Lung (tissue), 12 donors: Measurements from ENCODE around the gene NUP210. TPM values are rescaled to one million over a fixed set of nuclear protein-coding genes. Genes with fewer than 3 reads are reported as not detected.

ENCODE experiments used
- ATAC-seq: fragments of 200-7000 bp; cut with Tn5 transposase; one replicate; pipeline ENCODE4 v1.9.1; 2020; ENCODE audit warnings: moderate number of reproducible peaks; ENCODE audit not compliant: insufficient read depth, low FRiP score
- DNase-seq, 3 donors: peaks; one replicate each; pipeline ENCODE4 v3.0.0-alpha.2; 2013 to 2017
- H3K27ac ChIP-seq, 2 donors: one replicate each; pipeline ENCODE4 v1.5.1; 2013; ENCODE audit warnings: mild to moderate bottlenecking in 2 of 2, moderate library complexity in 2 of 2, control low read depth in 1 of 2, inconsistent platforms in 1 of 2, low read depth in 1 of 2, low read length in 1 of 2
- H3K27me3 ChIP-seq, 3 donors: one replicate each; pipeline ENCODE4 v1.5.1; 2013; ENCODE audit warnings: low read length in 2 of 3; ENCODE audit not compliant: control insufficient read depth in 3 of 3, insufficient read depth in 3 of 3
- H3K36me3 ChIP-seq, 4 donors: one replicate each; pipeline ENCODE4 v1.5.1; 2013; ENCODE audit warnings: low read length in 4 of 4, mild to moderate bottlenecking in 1 of 4, moderate library complexity in 1 of 4; ENCODE audit not compliant: control insufficient read depth in 4 of 4, insufficient read depth in 4 of 4
- H3K4me1 ChIP-seq, 5 donors: one replicate each; pipeline ENCODE4 v1.5.1; 2013; ENCODE audit warnings: low read length in 5 of 5, mild to moderate bottlenecking in 2 of 5, moderate library complexity in 1 of 5; ENCODE audit not compliant: control insufficient read depth in 5 of 5, insufficient read depth in 5 of 5
- H3K4me3 ChIP-seq: one replicate; pipeline ENCODE4 v1.5.1; 2013; ENCODE audit warnings: mild to moderate bottlenecking, control low read depth, moderate library complexity
- H3K9ac ChIP-seq, 2 donors: one replicate each; pipeline ENCODE4 v1.5.1; 2013; ENCODE audit warnings: low read length in 2 of 2, control low read depth in 1 of 2; ENCODE audit not compliant: insufficient read depth in 1 of 2
- H3K9me3 ChIP-seq, 4 donors: one replicate each; pipeline ENCODE4 v1.5.1; 2013; ENCODE audit warnings: low read length in 3 of 4, mild to moderate bottlenecking in 1 of 4, moderate library complexity in 1 of 4; ENCODE audit not compliant: control insufficient read depth in 4 of 4, insufficient read depth in 3 of 4
- WGBS, 2 donors: extraction: QIAGEN DNeasy Blood & Tissue Kit; methylation state at CpG; one replicate each; pipeline ENCODE4 v1.1.7; 2013; 5-methylcytosine and 5-hydroxymethylcytosine counted together
- polyA plus RNA-seq, 2 donors: library from polyadenylated mRNA; stranded (reverse); fragments of 200-250 nt; gene quantifications; one replicate each; pipeline ENCODE4 v1.2.1, GENCODE V29; 2013
- total RNA-seq, 2 donors: library from RNA; depleted of rRNA in 1 of 2; stranded (reverse); fragments of >200 nt in 1 of 2; gene quantifications; one replicate each; pipeline ENCODE4 v1.2.1, GENCODE V29; 2014 to 2021
- TF ChIP-seq, protein P1 (sequence below): IDR thresholded peaks from 2 replicates; pipeline ENCODE4 v1.5.1; 2012; ENCODE audit warnings: mild to moderate bottlenecking; ENCODE audit errors: control extremely low read depth, extremely low read depth
- donor health status: control.
- donor health status: control.
- donor health status: Bipolar disorder and iron deficiency.
- donor health status: healthy.
- donor health status: DM: yes; HTN: yes; CAD: no.

The NUP210 gene
- total and polyA plus RNA-seq, 4 donors: 5.4 to 20.4 (median 10.5) TPM

DNA sequence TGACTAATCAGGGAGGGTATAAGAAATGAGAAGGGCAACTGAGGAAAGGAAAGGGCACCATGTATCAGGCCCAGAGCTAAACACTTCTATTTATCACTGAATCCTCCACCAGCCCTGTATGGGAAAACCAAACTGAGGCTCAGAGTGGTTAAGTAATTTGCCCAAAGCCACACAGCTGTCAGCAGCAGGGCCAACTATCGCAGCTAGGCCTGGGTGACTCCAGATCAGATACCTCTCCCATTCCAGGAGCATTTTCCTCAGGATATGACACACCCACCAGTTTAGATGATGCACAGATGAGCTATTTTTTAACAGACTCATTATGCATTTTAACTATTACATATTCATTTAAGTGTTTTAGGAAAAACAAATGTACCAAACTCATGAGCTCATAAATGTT lies 14.5 kb downstream of the NUP210 start:
- no peak for ATAC-seq
- TF ChIP-seq, protein P1, sequence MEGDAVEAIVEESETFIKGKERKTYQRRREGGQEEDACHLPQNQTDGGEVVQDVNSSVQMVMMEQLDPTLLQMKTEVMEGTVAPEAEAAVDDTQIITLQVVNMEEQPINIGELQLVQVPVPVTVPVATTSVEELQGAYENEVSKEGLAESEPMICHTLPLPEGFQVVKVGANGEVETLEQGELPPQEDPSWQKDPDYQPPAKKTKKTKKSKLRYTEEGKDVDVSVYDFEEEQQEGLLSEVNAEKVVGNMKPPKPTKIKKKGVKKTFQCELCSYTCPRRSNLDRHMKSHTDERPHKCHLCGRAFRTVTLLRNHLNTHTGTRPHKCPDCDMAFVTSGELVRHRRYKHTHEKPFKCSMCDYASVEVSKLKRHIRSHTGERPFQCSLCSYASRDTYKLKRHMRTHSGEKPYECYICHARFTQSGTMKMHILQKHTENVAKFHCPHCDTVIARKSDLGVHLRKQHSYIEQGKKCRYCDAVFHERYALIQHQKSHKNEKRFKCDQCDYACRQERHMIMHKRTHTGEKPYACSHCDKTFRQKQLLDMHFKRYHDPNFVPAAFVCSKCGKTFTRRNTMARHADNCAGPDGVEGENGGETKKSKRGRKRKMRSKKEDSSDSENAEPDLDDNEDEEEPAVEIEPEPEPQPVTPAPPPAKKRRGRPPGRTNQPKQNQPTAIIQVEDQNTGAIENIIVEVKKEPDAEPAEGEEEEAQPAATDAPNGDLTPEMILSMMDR: no peak
- 83 to 92% methylated on average over 1 of the region's 1 CpG for WGBS, 2 donors

GRCh38 chr3:13404626-13405452 lies 15.3 kb downstream of the NUP210 start:
- H3K4me3 ChIP-seq: no peak overlapping the region
- H3K4me1 ChIP-seq: no peaks in the 10 kb centered on the region
- WGBS, 2 donors: 91 to 92% methylated on average over 9 of the region's 9 CpGs
- H3K9ac ChIP-seq: no peak overlapping the region
- ATAC-seq (no peak), DNase-seq (no peak)
- TF ChIP-seq, protein P1: no peak
- H3K27ac ChIP-seq: no peak overlapping the region
- peaks cover 0 to 4% (median 0%) of the 10 kb centered on the region in 4 donors for H3K36me3 ChIP-seq
- H3K27me3 ChIP-seq: no peaks in the 10 kb centered on the region
- peaks cover 0 to 18% (median 0%) of the 10 kb centered on the region in 4 donors for H3K9me3 ChIP-seq

More for the DNA sequence above, 14.5 kb downstream of the NUP210 start:
- Histone ChIP-seq H3K4me3 (no peak overlapping the region), H3K27me3 (no peaks in the 10 kb centered on the region), H3K27ac (no peak overlapping the region), H3K9ac (no peak overlapping the region), H3K36me3 (peaks cover 0 to 4% (median 0%) of the 10 kb centered on the region in 4 donors), H3K4me1 (no peaks in the 10 kb centered on the region), H3K9me3 (peaks cover 0 to 18% (median 0%) of the 10 kb centered on the region in 4 donors)
- no peak for DNase-seq

DNA sequence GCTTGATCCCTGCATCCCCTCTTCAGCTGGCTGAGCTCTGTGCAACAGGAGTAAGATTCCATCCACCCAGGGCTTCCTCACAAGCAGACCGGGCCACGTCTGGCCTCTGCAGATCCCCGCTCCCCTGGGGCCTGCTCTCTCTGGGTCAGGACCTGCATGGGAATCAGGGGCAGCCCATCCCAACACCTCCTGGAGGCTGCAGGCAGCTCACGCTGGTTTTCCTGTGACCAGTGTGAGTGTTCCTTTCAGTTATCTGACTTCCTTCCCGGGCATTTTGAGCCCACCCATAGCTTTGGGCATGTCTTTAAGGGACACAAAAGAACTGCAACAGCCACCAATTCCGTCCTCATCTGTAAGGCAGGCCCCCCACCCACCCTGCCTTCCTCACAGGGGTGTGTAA lies 16.3 kb downstream of the NUP210 start:
- Histone ChIP-seq H3K9me3 (peaks cover 0 to 17% (median 0%) of the 10 kb centered on the region in 4 donors), H3K36me3 (peaks cover 0 to 3% (median 0%) of the 10 kb centered on the region in 4 donors), H3K4me3 (no peak overlapping the region), H3K4me1 (peaks cover 0 to 2% (median 0%) of the 10 kb centered on the region in 5 donors), H3K9ac (no peak overlapping the region), H3K27me3 (no peaks in the 10 kb centered on the region), H3K27ac (no peak overlapping the region)
- no peak for DNase-seq
- 59 to 67% methylated on average over 6 of the region's 6 CpGs for WGBS, 2 donors
- TF ChIP-seq, protein P1: no peak
- ATAC-seq: no peak
